H1 (cell line): Measurements from ENCODE around the gene TNS3. TPM values are rescaled to one million over a fixed set of nuclear protein-coding genes. Genes with fewer than 3 reads are reported as not detected.

ENCODE experiments used
- CTCF ChIA-PET: fragments of 300-600 bp; sonication (Branson Sonifier 250); formaldehyde crosslinking; loops from one replicate; lab custom pipeline; 2021; ENCODE audit not compliant: partially characterized antibody; lab: Charles Lee
- POLR2A ChIA-PET: fragments of 300-600 bp; sonication (Branson Sonifier 250); formaldehyde crosslinking; loops from one replicate; lab custom pipeline; 2021; ENCODE audit warnings: inconsistent platforms; ENCODE audit not compliant: partially characterized antibody; lab: Charles Lee
- DNase-seq, 2 experiments: peaks; one replicate each; pipeline versions ENCODE4 v3.0.0 to v3.0.0-alpha.2; 2010 to 2022; ENCODE audit warnings: low spot score in 2 of 2, low read depth in 1 of 2, mixed read lengths in 1 of 2
- FAIRE-seq: peaks from 2 replicates; lab custom pipeline; 2011; peaks lifted over from hg19 to GRCh38; lab: Jason Lieb, UNC
- H2AFZ ChIP-seq: 2 replicates; pipeline ENCODE4 v1.8.1; 2012; ENCODE audit warnings: low read length, inconsistent platforms
- H2AK5ac ChIP-seq: 2 replicates; pipeline ENCODE4 v1.6.1; 2013; ENCODE audit warnings: low read depth, low read length
- H2BK120ac ChIP-seq: replicated peaks from 2 replicates; pipeline ENCODE3; 2013; ENCODE audit warnings: low read depth, low read length, inconsistent platforms
- H2BK12ac ChIP-seq: 2 replicates; pipeline ENCODE4 v1.6.1; 2013; ENCODE audit warnings: low read depth, low read length
- H2BK15ac ChIP-seq: 2 replicates; pipeline ENCODE4 v1.6.1; 2013; ENCODE audit warnings: low read length
- H2BK20ac ChIP-seq: 2 replicates; pipeline ENCODE4 v1.6.1; 2013; ENCODE audit warnings: low read length
- H2BK5ac ChIP-seq: 2 replicates; pipeline ENCODE4 v1.6.1; 2013; ENCODE audit warnings: low read depth, low read length
- H3K14ac ChIP-seq: 2 replicates; pipeline ENCODE4 v1.6.1; 2013; ENCODE audit warnings: inconsistent platforms; ENCODE audit not compliant: insufficient read length
- H3K18ac ChIP-seq: 2 replicates; pipeline ENCODE4 v1.6.1; 2013; ENCODE audit warnings: low read length; ENCODE audit errors: extremely low read depth
- H3K23ac ChIP-seq: 2 replicates; pipeline ENCODE4 v1.6.1; 2013; ENCODE audit warnings: inconsistent platforms; ENCODE audit not compliant: insufficient read length
- H3K23me2 ChIP-seq: 2 replicates; pipeline ENCODE4 v1.6.1; 2013; ENCODE audit warnings: low read depth, low read length
- H3K27ac ChIP-seq: 2 replicates; pipeline ENCODE4 v1.6.1; 2011; ENCODE audit warnings: low read depth, low read length, inconsistent platforms
- H3K27me3 ChIP-seq, 4 experiments: replicated peaks in 1 of 4; 1 replicate in 1 of 4; 2 replicates in 3 of 4; pipeline versions ENCODE4 v1.6.1 to v1.8.1; 2011 to 2013; ENCODE audit warnings: low read length in 3 of 4, mild to moderate bottlenecking in 3 of 4, inconsistent platforms in 2 of 4, mixed read lengths in 2 of 4, moderate library complexity in 1 of 4; ENCODE audit not compliant: control insufficient read depth in 3 of 4, insufficient read depth in 3 of 4; ENCODE audit errors: extremely low read depth in 1 of 4
- H3K36me3 ChIP-seq, 4 experiments: 2 replicates each; pipeline versions ENCODE4 v1.6.1 to v1.8.1; 2011 to 2013; ENCODE audit warnings: mild to moderate bottlenecking in 4 of 4, low read length in 3 of 4, moderate library complexity in 2 of 4, control low read depth in 1 of 4, inconsistent platforms in 1 of 4; ENCODE audit not compliant: insufficient read depth in 4 of 4, control insufficient read depth in 2 of 4
- H3K4ac ChIP-seq: replicated peaks from 2 replicates; pipeline ENCODE3; 2013; ENCODE audit warnings: low read length, low read depth, mixed read lengths, inconsistent platforms; ENCODE audit not compliant: insufficient read length
- H3K4me1 ChIP-seq, 4 experiments: replicated peaks in 1 of 4; 1 replicate in 1 of 4; 2 replicates in 3 of 4; pipeline versions ENCODE4 v1.6.1 to v1.8.1; 2011 to 2013; ENCODE audit warnings: low read length in 3 of 4, inconsistent platforms in 2 of 4, mixed read lengths in 1 of 4; ENCODE audit not compliant: insufficient read depth in 4 of 4, control insufficient read depth in 3 of 4
- H3K4me2 ChIP-seq, 2 experiments: 2 replicates each; pipeline versions ENCODE4 v1.6.1 to v1.8.1; 2011 to 2013; ENCODE audit warnings: low read depth in 2 of 2, low read length in 2 of 2, control low read depth in 1 of 2, inconsistent platforms in 1 of 2, mild to moderate bottlenecking in 1 of 2; ENCODE audit not compliant: insufficient read depth in 1 of 2
- H3K4me3 ChIP-seq, 4 experiments: fragments of 200-600, 300-600 bp in 1 of 4; sonication (generic), shearing (Covaris generic), sonication (Bioruptor Twin) in 1 of 4; 2 replicates each; pipeline versions ENCODE4 v1.5.1 to v1.8.1; 2011 to 2016; ENCODE audit warnings: low read length in 4 of 4, low read depth in 3 of 4, control low read depth in 2 of 4, inconsistent platforms in 2 of 4, mild to moderate bottlenecking in 2 of 4, mixed read lengths in 1 of 4, moderate library complexity in 1 of 4; ENCODE audit not compliant: insufficient read depth in 2 of 4; ENCODE audit errors: extremely low read depth in 1 of 4
- H3K56ac ChIP-seq: replicated peaks from 2 replicates; pipeline ENCODE3; 2013; ENCODE audit warnings: low read depth, mild to moderate bottlenecking, mixed read lengths, low read length, inconsistent platforms; ENCODE audit not compliant: insufficient read length
- H3K79me1 ChIP-seq: 2 replicates; pipeline ENCODE4 v1.6.1; 2013; ENCODE audit warnings: low read depth, low read length, control low read depth
- H3K79me2 ChIP-seq, 2 experiments: 2 replicates each; pipeline versions ENCODE4 v1.6.1 to v1.8.1; 2012 to 2013; ENCODE audit warnings: low read length in 2 of 2, mild to moderate bottlenecking in 2 of 2, inconsistent platforms in 1 of 2; ENCODE audit not compliant: insufficient read depth in 2 of 2, control insufficient read depth in 1 of 2
- H3K9ac ChIP-seq, 4 experiments: replicated peaks in 1 of 4; 1 replicate in 1 of 4; 2 replicates in 3 of 4; pipeline versions ENCODE4 v1.6.1 to v1.8.1; 2011 to 2013; ENCODE audit warnings: low read depth in 3 of 4, low read length in 3 of 4, control low read depth in 2 of 4, mild to moderate bottlenecking in 2 of 4, moderate library complexity in 2 of 4, inconsistent platforms in 1 of 4; ENCODE audit errors: extremely low read depth in 1 of 4
- H3K9me3 ChIP-seq, 2 experiments: 2 replicates each; pipeline versions ENCODE4 v1.6.1 to v1.8.1; 2012 to 2013; ENCODE audit warnings: mild to moderate bottlenecking in 2 of 2, moderate library complexity in 2 of 2, control low read depth in 1 of 2, inconsistent platforms in 1 of 2, low read depth in 1 of 2, low read length in 1 of 2, mixed read lengths in 1 of 2; ENCODE audit not compliant: insufficient read depth in 2 of 2
- H4K20me1 ChIP-seq, 2 experiments: replicated peaks in 1 of 2; 2 replicates each; pipeline versions ENCODE3 to v1.8.1; 2011 to 2013; ENCODE audit warnings: inconsistent platforms in 2 of 2, low read length in 2 of 2, mild to moderate bottlenecking in 1 of 2; ENCODE audit not compliant: insufficient read depth in 2 of 2, control insufficient read depth in 1 of 2
- H4K5ac ChIP-seq: 2 replicates; pipeline ENCODE4 v1.6.1; 2013; ENCODE audit warnings: low read length, low read depth, mixed read lengths, inconsistent platforms; ENCODE audit not compliant: insufficient read length
- H4K8ac ChIP-seq: 2 replicates; pipeline ENCODE4 v1.8.0; 2013; ENCODE audit warnings: mild to moderate bottlenecking, moderate library complexity, low read length, inconsistent platforms; ENCODE audit not compliant: insufficient read depth; ENCODE audit errors: extremely low read depth
- H4K91ac ChIP-seq: replicated peaks from 2 replicates; pipeline ENCODE3; 2013; ENCODE audit warnings: low read length, mixed read lengths, inconsistent platforms; ENCODE audit not compliant: insufficient read length
- ASH2L ChIP-seq: fragments of 200-600, 300-600 bp; sonication (generic); IDR thresholded peaks from one replicate; pipeline ENCODE4 v1.7.1; 2017; ENCODE audit warnings: low read length
- BRCA1 ChIP-seq: IDR thresholded peaks from 2 replicates; pipeline ENCODE4 v1.6.1; 2012; ENCODE audit warnings: low read depth, low read length, improper control_type of control experiment
- CHD2 ChIP-seq: IDR thresholded peaks from 2 replicates; pipeline ENCODE4 v1.6.1; 2012; ENCODE audit warnings: low read length, improper control_type of control experiment
- CREB1 ChIP-seq: IDR thresholded peaks from 2 replicates; pipeline ENCODE4 v1.6.1; 2012; ENCODE audit warnings: inconsistent platforms
- CTBP2 ChIP-seq: IDR thresholded peaks from 2 replicates; pipeline ENCODE4 v1.7.0; 2011; ENCODE audit warnings: borderline replicate concordance, mild to moderate bottlenecking, moderate library complexity, mixed read lengths, low read length; ENCODE audit not compliant: insufficient read depth, insufficient read length
- EGR1 ChIP-seq: IDR thresholded peaks from 2 replicates; pipeline ENCODE4 v1.6.1; 2011; ENCODE audit warnings: low read depth, low read length, borderline replicate concordance
- GTF2F1 ChIP-seq: IDR thresholded peaks from 2 replicates; pipeline ENCODE4 v1.6.1; 2012; ENCODE audit warnings: low read depth, low read length, improper control_type of control experiment, borderline replicate concordance
- HDAC2 ChIP-seq, 2 experiments: fragments of 300-600 bp in 1 of 2; sonication (generic) in 1 of 2; IDR thresholded peaks; 2 replicates each; pipeline ENCODE4 v1.6.1; 2011 to 2012; ENCODE audit warnings: low read depth in 2 of 2, low read length in 2 of 2, mild to moderate bottlenecking in 2 of 2, moderate library complexity in 2 of 2, borderline replicate concordance in 1 of 2, inconsistent platforms in 1 of 2
- MAFK ChIP-seq: IDR thresholded peaks from 2 replicates; pipeline ENCODE4 v1.6.1; 2012; ENCODE audit warnings: low read depth, mild to moderate bottlenecking, improper control_type of control experiment, low read length
- NANOG ChIP-seq: IDR thresholded peaks from 2 replicates; pipeline ENCODE4 v1.6.1; 2011; ENCODE audit warnings: low read length, low read depth, mild to moderate bottlenecking, inconsistent platforms; ENCODE audit not compliant: insufficient read depth, poor library complexity, severe bottlenecking
- PHF8 ChIP-seq: fragments of 200-600 bp; sonication (generic); conservative IDR thresholded peaks from 2 replicates; pipeline ENCODE4 v1.7.1; 2012; ENCODE audit warnings: low read depth, mild to moderate bottlenecking, inconsistent platforms, low read length, moderate library complexity
- POLR2A ChIP-seq, 2 experiments: IDR thresholded peaks; 1 replicate in 1 of 2; 2 replicates in 1 of 2; pipeline ENCODE4 v1.6.1; 2011; ENCODE audit warnings: low read depth in 2 of 2, low read length in 2 of 2, mild to moderate bottlenecking in 2 of 2; ENCODE audit errors: control extremely low read depth in 1 of 2
- RAD21 ChIP-seq, 2 experiments: IDR thresholded peaks in 1 of 2; conservative IDR thresholded peaks in 1 of 2; 2 replicates each; pipeline ENCODE4 v1.6.1; 2011; ENCODE audit warnings: low read depth in 2 of 2, low read length in 2 of 2, improper control_type of control experiment in 1 of 2, inconsistent platforms in 1 of 2, mild to moderate bottlenecking in 1 of 2, moderate library complexity in 1 of 2
- SIRT6 ChIP-seq: IDR thresholded peaks from one replicate; pipeline ENCODE4 v1.7.1; 2012; ENCODE audit warnings: low read length, inconsistent platforms
- TBP ChIP-seq: IDR thresholded peaks from 2 replicates; pipeline ENCODE4 v1.6.1; 2011; ENCODE audit warnings: low read depth, low read length, improper control_type of control experiment
- WGBS, 2 experiments: shearing (Covaris generic) in 1 of 2; methylation state at CpG; one replicate each; pipeline versions ENCODE4 v1.1.6 to v1.1.7; 2013 to 2015; ENCODE audit warnings: low lambda C conversion rate in 2 of 2, mixed read lengths in 2 of 2, inconsistent platforms in 1 of 2, low coverage in 1 of 2, missing lambda C conversion rate in 1 of 2; ENCODE audit not compliant: insufficient replicate concordance in 2 of 2, insufficient coverage in 1 of 2, insufficient read length in 1 of 2; ENCODE audit errors: extremely low coverage in 1 of 2, missing lambda C conversion rate in 1 of 2; 5-methylcytosine and 5-hydroxymethylcytosine counted together
- polyA plus RNA-seq, 7 experiments: library from polyadenylated mRNA; depleted of rRNA in 3 of 7; stranded (reverse) in 5 of 7; unstranded in 2 of 7; fragments of >200 nt in 5 of 7; fragments of 200-250 nt in 2 of 7; gene quantifications; 1 replicate in 5 of 7; 2 replicates in 1 of 7; 4 replicates in 1 of 7; pipeline versions ENCODE4 v1.2.1 to v1.2.3, GENCODE V29; 2011 to 2013; ENCODE audit warnings: missing spikeins in 2 of 7, mixed read lengths in 2 of 7
- total RNA-seq: library from RNA; stranded (reverse); fragmentation: NEBNext Ultra II Directional; extraction: Animal tissue kit (Norgen Biotek cat#: 25700); gene quantifications from 2 replicates; pipeline ENCODE4 v1.2.1, GENCODE V29; 2021

The TNS3 gene
- total and polyA plus RNA-seq, 2 of the 8 experiments (the other 6 are each of a cell fraction or from before 2014, with no cell fraction given): 11.9 to 24.2 TPM

- no peak overlapping the region for H2BK12ac ChIP-seq
- no peaks in the 10 kb centered on the region for H3K9me3 ChIP-seq
- no peak overlapping the region for H3K4me2 ChIP-seq
- H3K79me2 ChIP-seq: peaks cover 0 to 9% of the 10 kb centered on the region in 2 experiments; a peak in 1 of 4 replicates
- no peaks in the 10 kb centered on the region for H3K23me2 ChIP-seq
- H2BK5ac ChIP-seq: no peak overlapping the region
- H3K9ac ChIP-seq: no peak overlapping the region
- no peak overlapping the region for H3K27ac ChIP-seq
- no peak overlapping the region for H4K5ac ChIP-seq
- H3K23ac ChIP-seq: no peak overlapping the region
- no peak overlapping the region for H4K91ac ChIP-seq
- H3K36me3 ChIP-seq: no peaks in the 10 kb centered on the region
- no peaks in the 10 kb centered on the region for H3K27me3 ChIP-seq
- H4K20me1 ChIP-seq: peaks cover 2 to 5% of the 10 kb centered on the region in 2 experiments
- no peak overlapping the region for H3K4ac ChIP-seq
- POLR2A ChIA-PET: interaction anchor here (2.2 kb wide), 1 partner anchor 26 kb away, joined by 5 read pairs; no protein-coding TSS in a partner anchor
- WGBS, 2 experiments: 79% methylated on average over 3 of the region's 3 CpGs; no CpG with 5 or more reads in 1 of the 2 experiments
- peaks cover 0 to 4% (median 2%) of the 10 kb centered on the region in 4 experiments; a peak in 4 of 7 replicates for H3K4me1 ChIP-seq
- H3K79me1 ChIP-seq: peaks cover 15% of the 10 kb centered on the region
- no peak for DNase-seq
- CTCF ChIA-PET: interaction anchor here (0.8 to 1.4 kb wide), 4 partner anchors 12 to 129 kb away, joined by 3 to 5 read pairs (median 4); no protein-coding TSS in a partner anchor
- H2BK20ac ChIP-seq: no peak overlapping the region
- H2BK120ac ChIP-seq: no peak overlapping the region
- no peak overlapping the region for H2AK5ac ChIP-seq
- H3K14ac ChIP-seq: no peak overlapping the region
- H2AFZ ChIP-seq: no peak overlapping the region
- H3K4me3 ChIP-seq: no peak overlapping the region
- no peak overlapping the region for H3K18ac ChIP-seq
- no peak overlapping the region for H4K8ac ChIP-seq
- no peak for FAIRE-seq
- H3K56ac ChIP-seq: no peak overlapping the region
- no peak overlapping the region for H2BK15ac ChIP-seq
- no peak for TF ChIP-seq GTF2F1
- TF ChIP-seq RAD21 (IDR thresholded peaks at IDR 0.05 in 1 of 2, conservative IDR thresholded peaks at IDR 0.05 in 1 of 2; ENCODE audit: low read depth in 2 of 2, low read length in 2 of 2): no peak
- no peak for TF ChIP-seq PHF8
- no peak for TF ChIP-seq CTBP2
- TF ChIP-seq CREB1: no peak
- no peak for TF ChIP-seq MAFK
- no peak for TF ChIP-seq POLR2A (IDR thresholded peaks at IDR 0.05; ENCODE audit: control extremely low read depth in 1 of 2, low read depth in 2 of 2, low read length in 2 of 2)
- no peak for TF ChIP-seq NANOG
- TF ChIP-seq EGR1: no peak
- TF ChIP-seq ASH2L: no peak
- TF ChIP-seq SIRT6: no peak
- no peak for TF ChIP-seq BRCA1
- no peak for TF ChIP-seq TBP
- no peak for TF ChIP-seq HDAC2 (IDR thresholded peaks at IDR 0.05; ENCODE audit: borderline replicate concordance in 1 of 2, low read depth in 2 of 2, low read length in 2 of 2)
- TF ChIP-seq CHD2: no peak
Observed at GRCh38 chr7:47552621-47553020, 29.3 kb downstream of the TNS3 start.
